Stimulated activated CD4-positive, alpha-beta T cell treated with anti-CD3 and anti-CD28 coated beads, Interleukin-2, amount 100 ng/mL, for 4 hours (primary cell): ENCODE data around the gene BRD9.

ENCODE experiments used
- DNase-seq: peaks from one replicate; pipeline ENCODE4 v3.0.0-alpha.2; 2020; ENCODE audit warnings: low read depth

BRD9 gene

GRCh38 chr5:878125-878524, 14.5 kb downstream of the BRD9 start:
- no peak for DNase-seq

- no peak for DNase-seq
Measured at GRCh38 chr5:876398-877365, 15.9 kb downstream of the BRD9 start.

- DNase-seq, result no peak
Measured at GRCh38 chr5:875931-876330, 16.7 kb downstream of the BRD9 start.

- no peak for DNase-seq
Measured at GRCh38 chr5:873328-873727, 19.3 kb downstream of the BRD9 start.

- DNase-seq, result no peak
Measured at GRCh38 chr5:872301-872700, 20.3 kb downstream of the BRD9 start.

- no peak for DNase-seq
Measured at GRCh38 chr5:871596-872298, 20.9 kb downstream of the BRD9 start.

GRCh38 chr5:870956-871355, 21.6 kb downstream of the BRD9 start:
- DNase-seq, result no peak

GRCh38 chr5:868428-869135, 24.0 kb downstream of the BRD9 start:
- DNase-seq, result no peak

GRCh38 chr5:867300-867870, 25.2 kb downstream of the BRD9 start:
- DNase-seq, result no peak

GRCh38 chr5:865771-866170, 26.8 kb downstream of the BRD9 start:
- no peak for DNase-seq

GRCh38 chr5:865168-865521, 27.5 kb downstream of the BRD9 start:
- no peak for DNase-seq

- DNase-seq, result no peak
Measured at GRCh38 chr5:864492-865167, 28.0 kb downstream of the BRD9 start.

- DNase-seq, result no peak
Measured at GRCh38 chr5:863244-863805, 29.3 kb downstream of the BRD9 start.

GRCh38 chr5:862367-863243, 30.0 kb downstream of the BRD9 start:
- DNase-seq, result no peak

- DNase-seq, result no peak
Measured at GRCh38 chr5:861442-862366, 30.9 kb downstream of the BRD9 start.

GRCh38 chr5:860506-861150, 32.0 kb downstream of the BRD9 start:
- DNase-seq, result no peak

- no peak for DNase-seq
Measured at GRCh38 chr5:859798-860296, 32.8 kb downstream of the BRD9 start.

GRCh38 chr5:859391-859790, 33.2 kb downstream of the BRD9 start:
- DNase-seq, result no peak

GRCh38 chr5:858726-859125, 33.9 kb downstream of the BRD9 start:
- no peak for DNase-seq
